HepG2 (cell line): Measurements from ENCODE around the gene TMBIM1. TPM values are rescaled to one million over a fixed set of nuclear protein-coding genes. Genes with fewer than 3 reads are reported as not detected.

ENCODE experiments used
- ARID2 ChIP-seq: sonication (generic); formaldehyde crosslinking; IDR thresholded peaks from 2 replicates; pipeline ENCODE4 v1.8.1; 2022; ENCODE audit warnings: mild to moderate bottlenecking, missing genetic modification reagents, borderline replicate concordance
- CCAR2 ChIP-seq: fragments of 200-400 bp; formaldehyde crosslinking; optimal IDR thresholded peaks from 2 replicates; pipeline ENCODE3; 2018; ENCODE audit warnings: low read depth, mild to moderate bottlenecking, low read length, moderate library complexity
- ETV6 ChIP-seq: sonication (generic); formaldehyde crosslinking; conservative IDR thresholded peaks from 2 replicates; pipeline ENCODE4 v1.4.0; 2020; ENCODE audit warnings: missing genetic modification reagents
- EZH2 ChIP-seq: conservative IDR thresholded peaks from 2 replicates; pipeline ENCODE4 v1.6.1; 2012; ENCODE audit warnings: mild to moderate bottlenecking, low read depth, low read length, moderate library complexity
- FOXA1 ChIP-seq, 2 experiments: fragments of 450-650 bp in 1 of 2; sonication (generic) in 1 of 2; formaldehyde crosslinking in 1 of 2; IDR thresholded peaks; 2 replicates each; pipeline versions ENCODE4 v1.4.0 to v1.6.1; 2016 to 2020; ENCODE audit warnings: missing genetic modification reagents in 1 of 2
- JARID2 ChIP-seq: sonication (generic); formaldehyde crosslinking; IDR thresholded peaks from 2 replicates; pipeline ENCODE4 v1.8.1; 2023; ENCODE audit warnings: missing genetic modification reagents, inconsistent platforms; ENCODE audit not compliant: insufficient replicate concordance
- NPAS2 ChIP-seq: sonication (generic); formaldehyde crosslinking; IDR thresholded peaks from 2 replicates; pipeline ENCODE4 v1.8.0; 2022; ENCODE audit warnings: mild to moderate bottlenecking, missing genetic modification reagents, borderline replicate concordance
- NRL ChIP-seq: sonication (generic); formaldehyde crosslinking; IDR thresholded peaks from 2 replicates; pipeline ENCODE4 v1.5.0; 2020; ENCODE audit warnings: missing genetic modification reagents, mild to moderate bottlenecking, moderate library complexity, borderline replicate concordance
- RARG ChIP-seq: sonication (generic); formaldehyde crosslinking; IDR thresholded peaks from 2 replicates; pipeline ENCODE4 v1.4.0; 2020; ENCODE audit warnings: low read depth, mild to moderate bottlenecking, missing genetic modification reagents
- SNRNP70 ChIP-seq: fragments of 200-400 bp; formaldehyde crosslinking; IDR thresholded peaks from 2 replicates; pipeline ENCODE4 v1.6.1; 2017; ENCODE audit warnings: mild to moderate bottlenecking, low read depth, low read length, moderate library complexity
- TARDBP ChIP-seq: sonication (generic); formaldehyde crosslinking; IDR thresholded peaks from 2 replicates; pipeline ENCODE4 v1.8.0; 2022; ENCODE audit warnings: mild to moderate bottlenecking, missing genetic modification reagents
- TBP ChIP-seq: sonication (generic); formaldehyde crosslinking; IDR thresholded peaks from 2 replicates; pipeline ENCODE4 v1.5.0; 2020; ENCODE audit warnings: missing genetic modification reagents
- TBX3 ChIP-seq: fragments of 450-650 bp; IDR thresholded peaks from 2 replicates; pipeline ENCODE4 v1.6.1; 2017; ENCODE audit warnings: antibody characterized with exemption, mild to moderate bottlenecking, inconsistent platforms, borderline replicate concordance
- ZC3H13 ChIP-seq: sonication (generic); formaldehyde crosslinking; IDR thresholded peaks from 2 replicates; pipeline ENCODE4 v1.8.1; 2023; ENCODE audit warnings: mild to moderate bottlenecking, missing genetic modification reagents, moderate library complexity
- ZFYVE20 ChIP-seq: sonication (generic); formaldehyde crosslinking; IDR thresholded peaks from 2 replicates; pipeline ENCODE4 v1.8.0; 2023; ENCODE audit warnings: low read depth, mild to moderate bottlenecking, moderate library complexity, missing genetic modification reagents, borderline replicate concordance
- ZNF121 ChIP-seq: sonication (generic); formaldehyde crosslinking; IDR thresholded peaks from 2 replicates; pipeline ENCODE4 v1.5.0; 2020; ENCODE audit warnings: mild to moderate bottlenecking, missing genetic modification reagents
- ZNF382 ChIP-seq: sonication (generic); formaldehyde crosslinking; IDR thresholded peaks from 2 replicates; pipeline ENCODE4 v1.5.0; 2020; ENCODE audit warnings: missing genetic modification reagents, mild to moderate bottlenecking, borderline replicate concordance
- ZNF768 ChIP-seq: sonication (generic); formaldehyde crosslinking; IDR thresholded peaks from 2 replicates; pipeline ENCODE4 v1.4.0; 2020; ENCODE audit warnings: missing genetic modification reagents
- ZNF777 ChIP-seq: sonication (generic); formaldehyde crosslinking; IDR thresholded peaks from 2 replicates; pipeline ENCODE4 v1.4.0; 2020; ENCODE audit warnings: missing genetic modification reagents
- ZNF878 ChIP-seq: sonication (generic); formaldehyde crosslinking; IDR thresholded peaks from 2 replicates; pipeline ENCODE4 v1.8.1; 2023; ENCODE audit warnings: mild to moderate bottlenecking, missing genetic modification reagents, moderate library complexity
- ZNF879 ChIP-seq: sonication (generic); formaldehyde crosslinking; IDR thresholded peaks from 2 replicates; pipeline ENCODE4 v1.8.1; 2023; ENCODE audit warnings: missing genetic modification reagents
- polyA plus RNA-seq, 8 experiments: library from polyadenylated mRNA; depleted of rRNA in 3 of 8; stranded (reverse) in 7 of 8; unstranded in 1 of 8; fragments of >200 nt; fragmentation: Illumina TruSeq in 4 of 8; extraction: Trizol in 4 of 8; gene quantifications; 2 replicates each; pipeline versions ENCODE4 v1.2.1 to v1.2.3, GENCODE V29; 2011 to 2016; ENCODE audit warnings: low read depth in 4 of 8, missing spikeins in 1 of 8, mixed read lengths in 1 of 8; ENCODE audit not compliant: insufficient read depth in 1 of 8
- total RNA-seq, 5 experiments: library from RNA; depleted of rRNA; stranded (reverse); fragments of >200 nt; fragmentation: Illumina TruSeq; extraction: Trizol; gene quantifications; 2 replicates each; pipeline ENCODE4 v1.2.3, GENCODE V29; 2016; ENCODE audit warnings: low read depth in 1 of 5
- TF ChIP-seq, protein P1 (sequence below): sonication (generic); formaldehyde crosslinking; conservative IDR thresholded peaks from 2 replicates; pipeline ENCODE4 v1.4.0; 2020; ENCODE audit warnings: missing genetic modification reagents
- TF ChIP-seq, protein P2 (sequence below): IDR thresholded peaks from 2 replicates; pipeline ENCODE4 v1.6.1; 2018; ENCODE audit warnings: missing genetic modification reagents
- TF ChIP-seq, protein P3 (sequence below): sonication (generic); formaldehyde crosslinking; IDR thresholded peaks from 2 replicates; pipeline ENCODE4 v1.8.1; 2023; ENCODE audit warnings: mild to moderate bottlenecking, missing genetic modification reagents
- TF ChIP-seq, protein P4 (sequence below): sonication (generic); formaldehyde crosslinking; IDR thresholded peaks from 2 replicates; pipeline ENCODE4 v1.8.0; 2022; ENCODE audit warnings: mild to moderate bottlenecking, missing genetic modification reagents, borderline replicate concordance

The TMBIM1 gene
- total and polyA plus RNA-seq, 2 of the 13 experiments (the other 11 are each of a cell fraction or from before 2014, with no cell fraction given) = 127 to 139 TPM

DNA sequence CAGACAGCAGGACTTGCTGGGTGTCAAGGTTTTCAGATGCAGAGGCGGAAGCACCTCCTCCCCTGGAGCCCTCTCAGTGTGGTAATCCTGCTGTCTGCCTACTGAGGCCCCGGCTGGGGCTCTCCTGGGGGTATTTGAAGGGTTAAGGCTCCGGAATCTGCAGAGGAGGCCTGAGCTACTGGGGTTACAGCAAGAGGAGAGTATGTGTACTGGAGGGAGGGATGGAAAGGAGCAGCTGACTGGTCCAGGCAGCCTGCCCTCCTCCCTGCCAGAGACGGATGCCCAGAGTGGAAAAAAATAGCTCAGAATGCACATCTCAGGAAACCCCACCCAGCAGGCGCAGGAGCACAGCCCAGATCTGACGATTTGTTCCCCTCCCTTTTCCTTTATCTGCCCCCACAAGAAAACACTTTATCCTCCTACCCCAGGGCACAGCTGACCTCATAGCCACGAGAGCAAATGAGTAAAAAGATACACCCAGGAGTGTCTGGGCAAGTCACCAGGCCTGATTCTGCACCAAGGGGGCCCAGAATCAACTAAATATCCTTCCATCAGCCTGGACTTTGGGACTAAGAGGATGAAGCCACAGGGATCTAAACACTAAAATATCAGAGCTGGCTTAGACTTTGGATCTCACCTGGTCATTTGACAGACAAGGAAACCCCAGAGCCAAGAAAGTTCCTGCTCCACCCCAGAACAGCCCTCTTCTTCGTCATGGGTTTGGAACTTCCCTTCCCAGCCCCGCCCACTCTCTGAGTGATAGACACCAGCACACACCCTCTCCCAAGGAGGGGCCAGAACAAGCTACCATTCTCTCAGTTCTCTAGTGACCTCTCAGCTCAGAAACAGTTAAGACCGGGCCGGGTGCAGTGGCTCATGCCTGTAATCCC is 5.5 kb downstream of the TMBIM1 start (continued):
- TF ChIP-seq ZNF382 (no peak), ZNF121 (CRISPR knock-in tag) (no peak), ZNF879 (CRISPR knock-in tag) (no peak), JARID2 (CRISPR knock-in tag) (no peak), EZH2 (no peak), ZNF777 (CRISPR knock-in tag) (no peak), ZNF768 (CRISPR knock-in tag) (no peak), RARG (no peak), ZNF878 (CRISPR knock-in tag) (no peak), TBP (CRISPR knock-in tag) (no peak), TARDBP (CRISPR knock-in tag) (no peak), FOXA1 (IDR thresholded peaks at IDR 0.05) (no peak), FOXA1 (CRISPR knock-in tag; IDR thresholded peaks at IDR 0.05) (no peak), ETV6 (CRISPR knock-in tag) (no peak), ZFYVE20 (CRISPR knock-in tag) (no peak), ARID2 (CRISPR knock-in tag) (no peak), CCAR2 (no peak), SNRNP70 (no peak), ZC3H13 (CRISPR knock-in tag) (no peak), NRL (CRISPR knock-in tag) (no peak; the same call in 1 of the 2 replicates), NPAS2 (CRISPR knock-in tag) (no peak), TBX3 (no peak)
- TF ChIP-seq, protein P1, sequence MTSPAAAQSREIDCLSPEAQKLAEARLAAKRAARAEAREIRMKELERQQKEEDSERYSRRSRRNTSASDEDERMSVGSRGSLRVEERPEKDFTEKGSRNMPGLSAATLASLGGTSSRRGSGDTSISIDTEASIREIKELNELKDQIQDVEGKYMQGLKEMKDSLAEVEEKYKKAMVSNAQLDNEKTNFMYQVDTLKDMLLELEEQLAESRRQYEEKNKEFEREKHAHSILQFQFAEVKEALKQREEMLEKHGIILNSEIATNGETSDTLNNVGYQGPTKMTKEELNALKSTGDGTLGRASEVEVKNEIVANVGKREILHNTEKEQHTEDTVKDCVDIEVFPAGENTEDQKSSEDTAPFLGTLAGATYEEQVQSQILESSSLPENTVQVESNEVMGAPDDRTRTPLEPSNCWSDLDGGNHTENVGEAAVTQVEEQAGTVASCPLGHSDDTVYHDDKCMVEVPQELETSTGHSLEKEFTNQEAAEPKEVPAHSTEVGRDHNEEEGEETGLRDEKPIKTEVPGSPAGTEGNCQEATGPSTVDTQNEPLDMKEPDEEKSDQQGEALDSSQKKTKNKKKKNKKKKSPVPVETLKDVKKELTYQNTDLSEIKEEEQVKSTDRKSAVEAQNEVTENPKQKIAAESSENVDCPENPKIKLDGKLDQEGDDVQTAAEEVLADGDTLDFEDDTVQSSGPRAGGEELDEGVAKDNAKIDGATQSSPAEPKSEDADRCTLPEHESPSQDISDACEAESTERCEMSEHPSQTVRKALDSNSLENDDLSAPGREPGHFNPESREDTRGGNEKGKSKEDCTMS (CRISPR knock-in tag) = no peak
- TF ChIP-seq, protein P2, sequence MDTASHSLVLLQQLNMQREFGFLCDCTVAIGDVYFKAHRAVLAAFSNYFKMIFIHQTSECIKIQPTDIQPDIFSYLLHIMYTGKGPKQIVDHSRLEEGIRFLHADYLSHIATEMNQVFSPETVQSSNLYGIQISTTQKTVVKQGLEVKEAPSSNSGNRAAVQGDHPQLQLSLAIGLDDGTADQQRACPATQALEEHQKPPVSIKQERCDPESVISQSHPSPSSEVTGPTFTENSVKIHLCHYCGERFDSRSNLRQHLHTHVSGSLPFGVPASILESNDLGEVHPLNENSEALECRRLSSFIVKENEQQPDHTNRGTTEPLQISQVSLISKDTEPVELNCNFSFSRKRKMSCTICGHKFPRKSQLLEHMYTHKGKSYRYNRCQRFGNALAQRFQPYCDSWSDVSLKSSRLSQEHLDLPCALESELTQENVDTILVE (CRISPR knock-in tag) = no peak
- TF ChIP-seq, protein P3, sequence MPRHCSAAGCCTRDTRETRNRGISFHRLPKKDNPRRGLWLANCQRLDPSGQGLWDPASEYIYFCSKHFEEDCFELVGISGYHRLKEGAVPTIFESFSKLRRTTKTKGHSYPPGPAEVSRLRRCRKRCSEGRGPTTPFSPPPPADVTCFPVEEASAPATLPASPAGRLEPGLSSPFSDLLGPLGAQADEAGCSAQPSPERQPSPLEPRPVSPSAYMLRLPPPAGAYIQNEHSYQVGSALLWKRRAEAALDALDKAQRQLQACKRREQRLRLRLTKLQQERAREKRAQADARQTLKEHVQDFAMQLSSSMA = no peak
- TF ChIP-seq, protein P4, sequence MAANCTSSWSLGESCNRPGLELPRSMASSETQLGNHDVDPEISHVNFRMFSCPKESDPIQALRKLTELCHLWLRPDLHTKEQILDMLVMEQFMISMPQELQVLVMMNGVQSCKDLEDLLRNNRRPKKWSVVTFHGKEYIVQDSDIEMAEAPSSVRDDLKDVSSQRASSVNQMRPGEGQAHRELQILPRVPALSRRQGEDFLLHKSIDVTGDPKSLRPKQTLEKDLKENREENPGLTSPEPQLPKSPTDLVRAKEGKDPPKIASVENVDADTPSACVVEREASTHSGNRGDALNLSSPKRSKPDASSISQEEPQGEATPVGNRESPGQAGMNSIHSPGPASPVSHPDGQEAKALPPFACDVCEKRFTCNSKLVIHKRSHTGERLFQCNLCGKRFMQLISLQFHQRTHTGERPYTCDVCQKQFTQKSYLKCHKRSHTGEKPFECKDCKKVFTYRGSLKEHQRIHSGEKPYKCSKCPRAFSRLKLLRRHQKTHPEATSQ (CRISPR knock-in tag) = 0 out of 2 replicates have a peak, but pooled peaks have one; percentile 9
